ENCODE results near the gene LRRC36.

Gene LRRC36

DNA sequence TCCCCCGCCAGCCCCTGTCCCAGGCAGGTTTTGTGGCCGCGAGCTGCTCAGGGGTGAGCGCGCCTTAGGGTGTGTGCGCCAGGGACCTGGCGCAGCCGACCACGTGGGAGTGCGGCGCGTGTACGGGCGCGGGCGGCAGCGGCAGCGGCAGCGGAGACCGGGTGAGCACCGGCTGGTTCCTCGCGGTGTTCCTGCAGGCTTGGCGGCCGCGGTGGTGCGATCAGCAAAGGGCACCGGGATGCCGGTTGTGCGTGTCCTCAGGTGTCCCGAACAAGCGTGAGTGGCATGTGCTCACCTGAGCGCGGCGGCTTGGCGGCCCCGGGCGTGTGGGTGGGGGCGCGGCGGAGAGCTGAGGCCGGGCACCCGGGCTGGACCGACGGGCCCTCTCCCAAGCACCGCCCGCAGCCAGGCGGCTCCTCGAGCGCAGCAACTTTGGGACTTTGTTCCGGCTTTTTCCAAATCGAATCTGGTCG lies 103.9 kb downstream of the LRRC36 start:
- DNase-seq (ENCODE audit: extremely low read depth, low read depth), result no peak
- peak overlapping the region; percentile 36 for H3K4me3 ChIP-seq (replicated peaks; ENCODE audit: low read depth, low read length)
- no peak for TF ChIP-seq CTCF (IDR thresholded peaks at IDR 0.05; ENCODE audit: low read depth, low read length, missing control alignments)

GRCh38 chr16:67430977-67431774 lies 104.6 kb downstream of the LRRC36 start, which contains the start of gene HSD11B2:
TSS of gene HSD11B2 (plus strand) at chr16:67431121. CDS start at chr16:67431249, 128 bp downstream.
- DNase-seq (ENCODE audit: extremely low read depth, low read depth), result no peak
- peak within 1 kb of the TSS; percentile 36 for H3K4me3 ChIP-seq (replicated peaks; ENCODE audit: low read depth, low read length)
- TF ChIP-seq CTCF (IDR thresholded peaks at IDR 0.05; ENCODE audit: low read depth, low read length, missing control alignments), result no peak

DNA sequence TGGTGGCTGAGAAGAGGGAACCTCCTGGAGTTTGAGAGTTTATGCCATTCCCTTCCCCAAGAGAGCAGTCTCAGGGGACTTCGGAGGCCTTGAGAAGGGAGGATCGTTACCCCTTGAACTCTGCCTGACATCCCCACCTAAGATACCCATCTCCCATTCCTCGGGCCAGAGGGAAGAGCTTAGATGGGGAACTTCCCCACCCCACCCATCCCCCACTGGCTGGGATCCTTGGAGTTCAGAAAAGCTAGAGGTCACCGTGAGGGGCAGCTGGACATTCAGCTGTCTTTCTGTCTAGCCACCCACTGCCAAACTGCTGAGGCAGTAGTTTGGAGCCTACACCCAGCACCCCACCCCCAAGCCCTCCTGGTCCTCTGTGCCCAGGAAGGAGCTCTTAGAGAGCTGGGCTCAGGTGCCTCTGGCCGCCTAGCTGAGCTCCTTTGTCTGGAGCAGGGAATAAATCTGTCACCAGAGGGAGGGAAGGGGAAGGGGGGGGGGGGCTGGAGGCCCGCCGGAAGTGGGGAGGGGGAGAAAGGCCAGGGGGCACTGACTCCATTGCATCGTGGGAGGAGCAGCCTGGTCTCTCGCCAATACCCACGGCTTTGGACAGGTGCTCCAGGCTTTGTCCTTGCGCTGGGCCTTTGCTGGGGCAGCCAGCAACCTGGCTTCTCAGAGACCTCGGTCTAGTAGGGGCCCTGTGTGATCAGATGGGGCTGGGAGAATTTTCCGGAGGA lies 105.3 kb downstream of the LRRC36 start:
- H3K4me3 ChIP-seq (replicated peaks; ENCODE audit: low read depth, low read length), result no peak overlapping the region
- no peak for DNase-seq (ENCODE audit: extremely low read depth, low read depth)

DNA sequence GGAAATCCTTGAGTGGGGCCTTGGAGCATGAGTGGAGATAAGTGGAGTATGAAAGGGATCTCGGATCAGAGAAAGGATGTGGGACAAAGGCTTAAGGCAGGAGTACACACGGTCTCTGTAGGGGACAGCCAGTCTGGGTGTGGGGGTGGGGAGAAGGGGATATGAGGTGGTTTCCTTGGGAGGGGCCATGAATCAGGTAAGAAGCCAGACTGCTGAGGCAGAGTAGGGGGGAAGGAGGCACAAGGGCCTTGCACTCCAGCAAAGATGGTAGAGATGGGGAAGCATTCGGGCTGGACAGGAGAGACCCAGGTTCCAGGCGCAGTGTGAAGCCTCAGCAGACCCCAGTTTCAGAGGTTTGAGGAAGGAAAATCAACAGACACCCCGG lies 105.9 kb downstream of the LRRC36 start:
- no peak for DNase-seq (ENCODE audit: extremely low read depth, low read depth)
- no peak overlapping the region for H3K4me3 ChIP-seq (replicated peaks; ENCODE audit: low read depth, low read length)
- TF ChIP-seq CTCF (IDR thresholded peaks at IDR 0.05; ENCODE audit: low read depth, low read length, missing control alignments), result no peak

More for the DNA sequence above, 105.3 kb downstream of the LRRC36 start:
- TF ChIP-seq CTCF (IDR thresholded peaks at IDR 0.05; ENCODE audit: low read depth, low read length, missing control alignments), result no peak

GRCh38 chr16:67433131-67433719 lies 106.6 kb downstream of the LRRC36 start:
- TF ChIP-seq CTCF (IDR thresholded peaks at IDR 0.05; ENCODE audit: low read depth, low read length, missing control alignments), result no peak

More at GRCh38 chr16:67433131-67433719, 106.6 kb downstream of the LRRC36 start:
- H3K4me3 ChIP-seq (replicated peaks; ENCODE audit: low read depth, low read length), result no peak overlapping the region
- DNase-seq (ENCODE audit: extremely low read depth, low read depth), result no peak

Data from HFF-Myc (cell line).